ENCODE data around the gene CRELD2. TPM values are rescaled to one million over a fixed set of nuclear protein-coding genes. Genes with fewer than 3 reads are reported as not detected.

Gene CRELD2
- total RNA-seq, 2 donors from 2014 or later, result 55.1 to 70.1 TPM

DNA sequence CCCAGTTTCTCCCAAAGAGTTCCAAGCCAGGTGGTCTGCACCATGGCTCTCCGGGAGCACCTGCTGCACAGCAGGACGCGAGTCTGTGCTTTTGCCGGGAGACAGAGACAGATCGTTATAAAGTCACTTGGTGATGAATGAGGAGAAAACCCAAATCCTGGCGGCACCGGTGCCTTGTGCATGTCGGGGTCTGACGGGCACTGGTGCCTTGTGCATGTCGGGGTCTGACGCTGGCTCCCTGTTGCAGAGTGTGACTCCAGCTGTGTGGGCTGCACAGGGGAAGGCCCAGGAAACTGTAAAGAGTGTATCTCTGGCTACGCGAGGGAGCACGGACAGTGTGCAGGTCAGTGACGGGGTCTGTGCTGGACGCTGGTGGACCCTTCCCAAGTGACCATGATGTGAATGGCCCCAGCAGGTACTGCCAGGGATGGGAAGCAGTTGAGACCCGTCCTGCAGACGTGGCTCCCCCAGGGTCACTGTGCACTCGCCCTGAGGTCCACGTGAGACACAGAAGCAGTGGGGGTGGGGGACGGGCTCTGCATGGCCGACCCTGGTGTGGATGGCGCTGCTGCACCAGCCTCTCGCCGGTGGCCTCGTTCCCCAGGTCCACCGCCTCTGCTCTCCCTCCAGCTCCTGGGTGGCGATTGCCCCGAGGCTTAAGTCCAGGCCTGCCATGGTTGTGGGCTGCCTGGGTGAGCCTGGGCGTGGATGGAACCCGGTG, 5.8 kb downstream of the CRELD2 start:
- intact Hi-C loops (cut with DNase I), result no loop called here
- no peaks in the 10 kb centered on the region for H3K27me3 ChIP-seq (replicated peaks; ENCODE audit: insufficient read depth)
- no peak overlapping the region for H3K4me3 ChIP-seq
- peaks cover 3% of the 10 kb centered on the region for H3K4me1 ChIP-seq (replicated peaks)
- H3K36me3 ChIP-seq, result no peaks in the 10 kb centered on the region
- H3K27ac ChIP-seq, result no peak overlapping the region
- WGBS, result 93% methylated on average over 31 of the region's 31 CpGs
- DNase-seq (ENCODE audit: low spot score), result no peak
- H3K9me3 ChIP-seq, result no peaks in the 10 kb centered on the region
- TF ChIP-seq POLR2AphosphoS5 (IDR thresholded peaks at IDR 0.05), result no peak

DNA sequence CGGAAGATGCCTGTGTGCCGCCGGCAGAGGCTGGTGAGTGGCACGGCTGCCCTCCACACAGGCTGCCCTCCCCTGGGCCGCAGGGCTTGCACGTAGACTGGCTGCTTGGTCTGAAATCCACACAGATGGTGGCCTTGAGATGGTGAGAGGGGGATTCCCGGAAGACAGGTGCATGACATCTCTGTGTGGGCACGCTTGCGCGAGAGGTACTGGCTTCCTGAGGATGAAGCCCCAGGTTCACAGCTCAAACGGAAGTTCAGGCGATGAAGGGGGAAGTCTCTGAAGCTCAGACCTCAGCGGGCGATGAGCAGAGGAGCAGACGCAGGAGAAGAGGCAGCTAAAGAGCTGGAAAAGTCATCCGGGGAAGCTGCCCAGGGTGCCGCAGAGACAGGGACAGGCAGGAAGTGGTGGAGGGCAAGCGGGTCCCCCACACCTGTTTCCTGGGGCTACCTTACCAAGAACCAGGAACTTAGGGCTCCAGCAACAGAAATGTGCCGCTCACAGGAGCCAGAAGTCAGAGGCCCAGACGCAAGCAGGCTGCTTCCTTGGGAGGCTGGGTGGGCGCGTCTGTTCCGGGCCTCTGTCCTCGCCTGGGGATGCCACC, 7.2 kb downstream of the CRELD2 start:
- no peaks in the 10 kb centered on the region for H3K36me3 ChIP-seq
- WGBS, result 89% methylated on average over 24 of the region's 24 CpGs
- H3K27ac ChIP-seq, result no peak overlapping the region
- H3K9me3 ChIP-seq, result no peaks in the 10 kb centered on the region
- TF ChIP-seq, protein P1, sequence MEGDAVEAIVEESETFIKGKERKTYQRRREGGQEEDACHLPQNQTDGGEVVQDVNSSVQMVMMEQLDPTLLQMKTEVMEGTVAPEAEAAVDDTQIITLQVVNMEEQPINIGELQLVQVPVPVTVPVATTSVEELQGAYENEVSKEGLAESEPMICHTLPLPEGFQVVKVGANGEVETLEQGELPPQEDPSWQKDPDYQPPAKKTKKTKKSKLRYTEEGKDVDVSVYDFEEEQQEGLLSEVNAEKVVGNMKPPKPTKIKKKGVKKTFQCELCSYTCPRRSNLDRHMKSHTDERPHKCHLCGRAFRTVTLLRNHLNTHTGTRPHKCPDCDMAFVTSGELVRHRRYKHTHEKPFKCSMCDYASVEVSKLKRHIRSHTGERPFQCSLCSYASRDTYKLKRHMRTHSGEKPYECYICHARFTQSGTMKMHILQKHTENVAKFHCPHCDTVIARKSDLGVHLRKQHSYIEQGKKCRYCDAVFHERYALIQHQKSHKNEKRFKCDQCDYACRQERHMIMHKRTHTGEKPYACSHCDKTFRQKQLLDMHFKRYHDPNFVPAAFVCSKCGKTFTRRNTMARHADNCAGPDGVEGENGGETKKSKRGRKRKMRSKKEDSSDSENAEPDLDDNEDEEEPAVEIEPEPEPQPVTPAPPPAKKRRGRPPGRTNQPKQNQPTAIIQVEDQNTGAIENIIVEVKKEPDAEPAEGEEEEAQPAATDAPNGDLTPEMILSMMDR (IDR thresholded peaks at IDR 0.05), result no peak
- TF ChIP-seq POLR2A (IDR thresholded peaks at IDR 0.05) (no peak), POLR2AphosphoS5 (IDR thresholded peaks at IDR 0.05) (no peak)
- peaks cover 2% of the 10 kb centered on the region for H3K4me1 ChIP-seq (replicated peaks)
- intact Hi-C loops (cut with DNase I), result loop anchor here (5.0 kb wide), 1 partner anchor 42 kb away; no protein-coding TSS in a partner anchor
- no peak for DNase-seq (ENCODE audit: low spot score)
- no peaks in the 10 kb centered on the region for H3K27me3 ChIP-seq (replicated peaks; ENCODE audit: insufficient read depth)
- no peak overlapping the region for H3K4me3 ChIP-seq

DNA sequence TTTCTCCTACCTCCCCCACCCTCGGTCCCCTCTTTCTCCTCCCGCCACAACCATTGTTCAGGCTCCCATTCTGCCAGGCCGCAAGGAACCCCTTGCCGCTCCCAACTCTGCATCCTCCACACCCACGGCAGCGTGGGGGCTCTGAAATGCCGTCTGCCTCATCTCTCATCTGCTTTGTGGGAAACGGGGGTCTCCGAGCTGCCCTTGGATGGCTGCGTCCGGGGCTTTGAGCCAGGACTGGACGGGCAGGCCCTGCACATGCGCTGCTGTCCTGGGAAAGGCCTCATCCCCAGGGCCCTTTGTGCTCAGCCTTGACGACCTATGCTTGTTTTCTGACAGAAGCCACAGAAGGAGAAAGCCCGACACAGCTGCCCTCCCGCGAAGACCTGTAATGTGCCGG, 8.5 kb downstream of the CRELD2 start:
- H3K36me3 ChIP-seq, result no peaks in the 10 kb centered on the region
- intact Hi-C loops (cut with DNase I), result loop anchor here (5.0 kb wide), 1 partner anchor 40 kb away; no protein-coding TSS in a partner anchor
- H3K4me1 ChIP-seq (replicated peaks), result peaks cover 5% of the 10 kb centered on the region
- no peak for DNase-seq (ENCODE audit: low spot score)
- H3K9me3 ChIP-seq, result no peaks in the 10 kb centered on the region
- H3K27ac ChIP-seq, result no peak overlapping the region
- H3K4me3 ChIP-seq, result no peak overlapping the region
- H3K27me3 ChIP-seq (replicated peaks; ENCODE audit: insufficient read depth), result no peaks in the 10 kb centered on the region
- 76% methylated on average over 18 of the region's 18 CpGs for WGBS
- TF ChIP-seq, protein P1 (IDR thresholded peaks at IDR 0.05), result no peak
- TF ChIP-seq POLR2AphosphoS5 (IDR thresholded peaks at IDR 0.05) (no peak), POLR2A (IDR thresholded peaks at IDR 0.05) (no peak)

DNA sequence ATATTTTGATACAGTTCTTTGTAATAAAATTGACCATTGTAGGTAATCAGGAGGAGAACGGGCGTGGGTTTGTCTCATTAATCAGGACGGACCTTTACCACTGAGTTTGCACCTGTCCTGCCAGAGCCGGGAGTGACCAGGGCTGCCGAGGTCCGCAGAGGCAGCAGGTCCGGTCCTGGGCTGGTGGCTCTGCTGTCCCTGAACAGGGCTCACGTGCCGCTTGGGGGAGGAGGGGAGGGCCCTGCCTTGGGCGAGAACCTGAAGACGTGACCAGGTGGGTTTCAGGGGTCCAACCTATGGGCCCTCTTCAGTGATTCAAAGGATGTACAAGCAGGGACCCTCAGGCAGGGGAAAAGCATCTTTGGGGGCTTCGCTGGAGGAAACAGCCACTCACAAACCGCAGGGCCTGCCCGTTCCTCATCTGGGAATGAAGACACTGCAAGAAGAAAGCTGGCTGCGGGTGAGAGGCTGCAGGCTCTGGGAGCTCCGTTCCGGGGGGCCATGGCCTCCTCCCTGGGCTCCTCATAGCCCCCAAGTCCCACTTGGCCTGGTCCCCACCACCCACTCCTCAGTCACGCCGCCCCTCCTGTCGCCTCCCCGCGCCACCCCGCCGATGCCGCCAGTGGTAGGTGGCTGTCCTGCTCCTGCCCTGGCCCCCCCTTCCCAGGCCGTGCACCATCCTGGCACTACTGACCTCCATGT, 9.2 kb downstream of the CRELD2 start:
- WGBS, result 91% methylated on average over 26 of the region's 26 CpGs
- no peak for TF ChIP-seq POLR2A (IDR thresholded peaks at IDR 0.05)
- TF ChIP-seq, protein P1 (IDR thresholded peaks at IDR 0.05), result no peak
- no peak for TF ChIP-seq POLR2AphosphoS5 (IDR thresholded peaks at IDR 0.05)
- intact Hi-C loops (cut with DNase I), result loop anchor here (5.0 kb wide), 1 partner anchor 40 kb away; no protein-coding TSS in a partner anchor
- Histone ChIP-seq H3K9me3 (no peaks in the 10 kb centered on the region), H3K27ac (no peak overlapping the region), H3K27me3 (replicated peaks; ENCODE audit: insufficient read depth) (no peaks in the 10 kb centered on the region), H3K36me3 (no peaks in the 10 kb centered on the region), H3K4me1 (replicated peaks) (peaks cover 5% of the 10 kb centered on the region), H3K4me3 (no peak overlapping the region)
- no peak for DNase-seq (ENCODE audit: low spot score)

DNA sequence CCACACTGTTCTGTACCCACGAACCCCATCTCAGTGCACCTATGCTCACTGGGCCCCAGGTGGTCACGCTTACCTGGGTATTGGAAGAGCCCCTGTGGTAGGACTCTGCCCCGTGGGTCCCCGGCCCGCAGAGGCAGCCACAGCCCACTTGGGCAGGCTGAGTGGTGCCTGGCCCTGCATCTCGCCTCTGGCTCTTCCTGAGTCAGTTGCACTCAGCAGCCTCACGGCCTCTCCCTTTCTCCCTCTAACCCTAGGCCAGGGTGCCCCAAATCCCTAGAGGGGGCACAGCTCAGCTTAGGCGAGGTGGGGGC, 9.7 kb downstream of the CRELD2 start:
- H3K27me3 ChIP-seq (replicated peaks; ENCODE audit: insufficient read depth), result no peaks in the 10 kb centered on the region
- WGBS, result 96% methylated on average over 8 of the region's 8 CpGs
- DNase-seq (ENCODE audit: low spot score), result no peak
- H3K27ac ChIP-seq, result no peak overlapping the region
- no peaks in the 10 kb centered on the region for H3K9me3 ChIP-seq
- H3K4me3 ChIP-seq, result no peak overlapping the region
- H3K4me1 ChIP-seq (replicated peaks), result peaks cover 5% of the 10 kb centered on the region
- intact Hi-C loops (cut with DNase I), result loop anchor here (5.0 kb wide), 1 partner anchor 39 kb away; no protein-coding TSS in a partner anchor
- TF ChIP-seq POLR2AphosphoS5 (IDR thresholded peaks at IDR 0.05) (no peak), POLR2A (IDR thresholded peaks at IDR 0.05) (no peak)
- TF ChIP-seq, protein P1 (IDR thresholded peaks at IDR 0.05), result no peak
- no peaks in the 10 kb centered on the region for H3K36me3 ChIP-seq

All from prostate gland (tissue), 2 donors.